COLO668 (cell line): ENCODE measurements around the gene EXOSC2.

Source experiments
- DNase-seq: peaks from one replicate; lab custom pipeline; 2025; ENCODE audit not compliant: unreplicated experiment; lab: John Stamatoyannopoulos, UW

The EXOSC2 gene, protein sequence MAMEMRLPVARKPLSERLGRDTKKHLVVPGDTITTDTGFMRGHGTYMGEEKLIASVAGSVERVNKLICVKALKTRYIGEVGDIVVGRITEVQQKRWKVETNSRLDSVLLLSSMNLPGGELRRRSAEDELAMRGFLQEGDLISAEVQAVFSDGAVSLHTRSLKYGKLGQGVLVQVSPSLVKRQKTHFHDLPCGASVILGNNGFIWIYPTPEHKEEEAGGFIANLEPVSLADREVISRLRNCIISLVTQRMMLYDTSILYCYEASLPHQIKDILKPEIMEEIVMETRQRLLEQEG

DNA sequence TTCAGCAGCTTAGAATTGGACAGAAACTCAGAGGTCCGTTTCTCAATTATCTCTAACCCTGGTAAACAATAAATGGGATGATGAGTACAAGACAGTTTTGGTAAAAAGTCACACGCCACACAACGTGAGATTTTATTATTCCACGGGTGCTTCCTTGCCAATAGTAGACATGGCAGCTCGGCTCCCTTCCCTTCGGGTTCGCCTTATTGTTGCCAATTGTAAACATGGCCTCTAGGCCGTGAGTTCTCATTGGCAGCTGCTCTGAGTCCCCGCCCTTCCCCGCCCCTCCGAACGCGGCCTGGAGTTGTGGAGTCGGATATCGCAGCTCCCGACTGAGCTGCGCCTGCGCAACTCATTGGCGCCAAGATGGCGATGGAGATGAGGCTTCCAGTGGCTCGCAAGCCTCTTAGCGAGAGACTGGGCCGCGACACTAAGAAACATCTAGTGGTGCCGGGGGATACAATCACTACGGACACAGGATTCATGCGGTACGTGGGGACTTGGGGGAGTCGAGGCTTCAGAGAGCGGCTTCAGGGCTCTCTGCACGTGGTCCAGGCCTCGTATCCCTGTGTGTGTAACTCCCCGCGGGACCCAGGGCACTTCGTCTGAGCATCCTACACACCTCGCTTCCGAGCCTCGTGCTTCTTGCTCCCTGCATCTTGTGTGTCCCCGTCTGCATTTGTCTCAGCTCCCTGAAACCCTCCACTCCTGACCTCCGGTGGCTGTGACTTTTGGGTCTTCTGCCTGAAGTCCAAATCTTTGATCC, at the start of gene EXOSC2:
TSS of gene EXOSC2 (plus strand) at position 355 of the 766 bp plus-strand sequence. CDS start at position 367, 12 bp downstream.
- DNase-seq = peak; percentile 97

DNA sequence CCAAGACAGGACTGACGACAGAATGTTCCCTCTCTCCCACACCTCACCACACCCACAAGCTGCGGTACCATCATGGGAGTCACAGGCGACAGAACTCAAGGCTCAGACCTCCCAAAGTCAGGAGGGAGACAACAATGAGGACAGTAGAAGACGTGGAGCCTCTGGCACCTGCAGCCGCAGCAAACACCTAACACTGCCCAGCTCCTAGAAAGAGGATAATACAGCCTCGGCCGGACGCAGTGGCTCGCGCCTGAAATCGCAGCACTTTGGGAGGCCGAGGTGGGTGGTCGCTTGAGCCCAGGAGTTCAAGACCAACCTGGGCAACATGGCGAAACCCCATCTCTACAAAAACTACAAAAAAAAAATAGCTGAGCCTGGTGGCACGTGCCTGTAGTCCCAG, 42.4 kb upstream of the EXOSC2 start:
- DNase-seq = no peak

DNA sequence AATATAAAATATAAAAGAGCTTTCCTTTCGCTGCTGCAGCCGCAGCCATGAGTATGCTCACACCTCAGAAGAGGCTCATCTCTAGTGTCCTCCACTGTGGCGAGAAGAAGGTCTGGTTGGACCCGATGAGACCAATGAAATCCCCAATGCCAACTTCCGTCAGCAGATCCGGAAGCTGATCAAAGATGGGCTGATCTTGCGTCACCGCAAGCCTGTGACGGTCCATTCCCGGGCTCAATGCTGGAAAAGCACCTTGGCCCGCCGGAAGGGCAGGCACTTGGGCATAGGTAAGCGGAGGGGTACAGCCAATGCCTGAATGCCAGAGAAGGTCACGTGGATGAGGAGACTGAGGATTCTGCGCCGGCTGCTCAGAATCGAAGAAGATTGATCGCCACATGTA, 41.8 kb upstream of the EXOSC2 start:
- DNase-seq = no peak

DNA sequence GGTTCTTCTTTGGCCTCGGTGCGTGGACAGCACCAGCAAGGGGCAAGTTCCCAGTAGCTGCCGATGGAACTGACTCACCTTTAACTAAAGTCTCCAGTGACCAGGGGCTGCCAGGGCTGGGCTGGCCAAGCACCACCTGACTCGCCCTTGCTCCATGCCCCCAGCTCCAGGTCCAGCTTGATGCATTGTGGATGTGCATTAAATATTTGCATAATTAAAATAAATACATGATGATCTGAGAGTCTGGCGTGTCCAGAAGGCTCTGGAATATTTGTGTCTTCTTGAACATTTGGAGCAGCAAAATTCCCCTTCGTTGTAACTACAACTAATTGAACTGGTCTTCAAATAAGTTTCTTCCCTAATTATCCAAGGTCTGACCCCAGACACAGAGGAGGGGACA, 38.7 kb upstream of the EXOSC2 start:
- DNase-seq = no peak

DNA sequence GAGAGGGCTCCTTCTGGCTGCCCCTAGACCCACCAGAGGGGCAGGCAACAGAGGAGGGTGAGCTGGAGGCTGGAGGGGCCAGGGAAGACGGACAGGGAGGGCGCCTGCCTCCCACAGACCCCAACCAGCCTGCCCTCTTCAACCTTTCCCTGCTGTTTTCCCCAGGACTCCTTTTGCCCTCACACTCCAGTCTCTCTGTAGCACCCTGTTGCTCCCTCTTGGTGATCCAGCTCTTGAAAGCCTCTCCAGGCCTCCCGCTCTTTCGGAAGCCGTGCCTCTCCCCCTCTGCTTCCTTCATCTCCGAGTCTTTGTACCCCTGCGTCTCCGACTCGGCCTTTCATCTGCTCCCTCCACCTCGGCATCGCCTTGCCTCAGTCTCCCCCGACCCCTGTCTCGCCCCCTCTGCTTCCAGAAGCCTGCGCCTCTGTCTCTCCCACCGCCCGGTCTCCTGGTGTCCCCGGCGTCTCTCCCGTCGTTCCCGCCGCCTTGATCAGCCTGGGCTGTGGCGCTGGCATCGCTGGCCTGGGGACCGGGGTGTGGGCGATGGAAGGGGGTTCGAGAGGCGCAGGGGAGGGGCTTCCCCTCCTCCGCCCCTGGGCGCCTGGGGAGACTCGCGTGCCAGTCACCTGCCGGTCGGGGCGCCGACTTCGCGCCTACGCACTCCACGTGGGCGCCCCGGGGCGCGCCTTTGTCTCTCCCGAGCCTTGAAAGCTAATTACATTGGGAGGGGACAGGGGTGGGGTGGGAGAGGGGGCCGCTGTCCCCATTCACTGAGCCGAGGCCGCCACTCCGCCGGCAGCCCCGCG, 34.5 kb upstream of the EXOSC2 start:
- DNase-seq = no peak

DNA sequence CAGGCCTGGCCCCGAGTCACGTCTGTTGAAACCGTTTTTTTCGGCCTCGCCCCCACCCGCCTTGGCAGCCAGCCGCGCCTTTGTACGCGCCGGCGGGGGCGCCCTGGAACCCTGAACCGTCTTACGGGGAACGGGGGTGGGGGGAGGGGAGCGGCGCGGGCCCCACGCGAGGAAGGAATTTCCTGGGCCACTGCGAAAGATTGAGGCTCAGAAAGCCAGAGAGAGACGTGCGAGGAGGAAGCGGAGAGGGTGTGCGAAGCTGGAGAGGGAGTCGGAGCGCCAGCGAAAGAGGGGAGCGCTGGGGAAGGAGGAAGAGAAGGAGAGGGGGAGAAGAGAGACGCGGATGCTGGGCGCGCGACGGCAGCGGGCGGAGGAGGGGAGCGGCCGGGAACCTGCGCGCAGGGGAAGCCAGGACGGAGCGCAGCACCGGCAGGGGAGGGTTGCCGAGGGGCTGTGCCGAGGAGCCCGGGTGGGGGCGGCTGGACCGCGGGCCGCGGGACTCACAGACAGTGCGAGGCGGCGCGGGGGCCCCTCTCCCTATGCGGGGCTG, 33.8 kb upstream of the EXOSC2 start:
- no peak for DNase-seq

DNA sequence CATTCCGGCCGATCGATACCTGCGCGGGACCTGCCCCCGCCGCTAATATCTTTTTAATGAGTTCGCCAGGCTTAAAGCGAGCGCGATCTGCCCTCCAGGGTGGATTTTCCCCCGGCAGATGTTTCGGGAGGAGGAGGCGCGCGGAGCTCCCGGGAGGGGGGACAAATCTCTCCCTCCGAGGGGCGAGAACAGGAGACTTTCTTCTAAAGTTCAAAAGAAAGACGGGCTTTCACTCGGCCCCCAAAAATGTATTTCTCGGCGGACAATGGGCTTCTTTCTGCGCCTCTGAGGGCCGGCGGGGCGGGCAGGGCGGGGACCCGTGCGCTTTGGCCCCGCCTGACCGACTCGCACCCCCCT, 33.3 kb upstream of the EXOSC2 start:
- DNase-seq = no peak

DNA sequence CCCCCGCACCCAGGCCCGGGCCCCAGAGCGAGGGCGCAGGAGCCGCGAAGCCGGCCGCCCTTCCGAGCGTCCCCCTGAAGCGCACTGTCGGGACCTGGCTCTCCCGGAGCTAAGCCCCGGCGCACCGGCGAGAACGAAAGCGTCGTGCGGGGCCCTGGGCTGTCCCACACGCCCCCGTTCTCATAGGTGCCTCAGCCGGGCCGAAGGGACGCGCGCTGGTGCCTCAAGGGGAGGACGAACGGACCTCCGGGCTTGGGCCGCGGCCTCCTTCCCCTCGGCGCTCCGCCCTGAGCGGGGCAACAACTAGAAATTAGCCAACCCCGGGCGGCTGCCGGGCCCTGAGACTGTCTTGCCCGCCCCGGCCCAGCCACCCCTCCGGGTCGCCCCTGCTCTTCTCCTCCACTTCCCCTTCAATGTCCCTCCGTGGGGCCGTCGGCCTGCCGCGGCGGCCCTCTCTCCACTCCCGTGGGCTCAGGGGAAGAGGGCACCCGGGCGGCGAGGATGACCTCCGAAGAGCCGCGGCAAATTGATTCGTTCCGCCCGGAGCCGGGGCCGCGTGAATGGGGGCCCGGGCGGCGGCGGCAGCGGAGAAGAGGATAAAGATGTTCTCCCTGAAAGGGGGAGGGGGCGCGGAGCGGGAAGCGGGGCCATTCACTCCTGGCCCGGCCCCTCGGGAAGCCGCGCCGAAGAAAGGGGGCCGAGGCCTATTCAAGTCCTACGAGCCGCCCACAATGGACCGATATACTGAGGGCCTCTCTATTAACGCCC, 32.7 kb upstream of the EXOSC2 start:
- DNase-seq = no peak

DNA sequence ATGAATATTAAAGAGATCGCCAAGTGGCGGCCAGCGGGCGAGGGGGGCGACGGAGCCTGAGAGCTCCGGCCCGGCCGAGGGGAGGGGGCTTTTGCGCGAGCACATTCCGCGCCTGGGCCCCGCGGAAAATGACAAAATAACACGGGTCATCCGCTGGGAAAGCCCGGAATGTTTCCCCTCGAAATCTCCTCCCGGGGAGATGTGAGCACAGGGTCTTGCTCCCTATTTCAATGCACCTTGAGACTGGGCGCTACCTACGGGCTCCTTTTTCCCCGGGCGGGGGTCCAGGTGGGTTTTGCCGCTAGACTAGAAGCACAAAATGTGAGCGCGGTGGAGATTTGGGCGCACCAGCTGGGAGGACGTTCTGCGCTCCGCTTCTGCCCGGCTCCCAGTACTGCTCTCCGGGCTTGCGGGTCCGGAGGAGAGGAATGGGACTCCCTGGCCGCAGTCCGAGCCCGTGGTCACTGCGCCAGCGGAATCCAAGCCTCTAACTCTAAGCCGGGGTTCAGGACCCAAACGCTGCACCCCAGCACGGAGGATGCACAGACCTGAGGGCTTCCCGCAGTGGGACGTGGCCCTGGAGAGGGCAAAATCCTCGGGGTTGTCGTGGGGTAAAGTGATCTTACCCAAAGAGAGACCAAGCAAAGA, 32.0 kb upstream of the EXOSC2 start:
- DNase-seq = no peak

DNA sequence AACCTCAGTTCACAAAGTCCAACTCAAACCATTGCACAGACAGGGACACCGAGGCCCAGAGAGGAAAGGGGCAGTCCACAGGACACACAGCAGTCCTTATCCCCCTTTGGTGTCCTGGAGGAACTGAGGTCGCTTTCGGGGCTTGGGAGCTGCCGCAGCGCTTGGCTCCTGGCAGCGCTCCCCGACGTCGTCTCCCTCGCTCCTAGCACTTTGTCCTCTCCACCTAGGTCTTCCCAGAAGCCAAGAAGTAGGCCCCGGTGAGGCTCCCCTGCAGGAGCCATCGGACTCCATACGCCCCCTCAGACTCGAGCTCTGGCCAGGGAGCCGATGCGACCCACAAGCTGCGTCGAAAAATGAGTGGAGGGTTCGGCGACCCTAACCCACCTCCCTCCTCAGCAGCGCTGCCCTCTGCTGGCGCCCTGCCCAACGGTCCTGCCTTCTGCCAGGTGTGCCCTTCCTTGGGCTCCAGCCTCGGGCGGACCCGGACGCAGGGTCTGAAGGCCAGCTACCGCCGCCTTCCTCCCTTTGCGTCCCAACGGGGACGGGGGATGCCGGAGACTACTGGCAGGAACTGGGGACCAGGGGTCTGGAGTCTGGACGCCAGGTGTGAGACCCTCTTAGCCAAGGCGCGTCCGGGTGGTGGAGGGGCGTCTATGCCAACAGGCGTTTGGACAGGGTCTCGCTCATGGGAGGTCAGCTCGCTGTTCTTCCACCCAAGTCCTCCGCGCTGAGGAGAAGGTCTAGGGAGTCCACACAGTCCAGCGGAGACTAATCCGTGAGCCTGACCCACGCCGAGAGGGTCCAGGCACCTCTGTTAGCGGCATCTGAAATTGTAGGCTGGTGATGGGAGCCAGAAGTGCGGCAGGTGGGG, 31.2 kb upstream of the EXOSC2 start:
- no peak for DNase-seq

DNA sequence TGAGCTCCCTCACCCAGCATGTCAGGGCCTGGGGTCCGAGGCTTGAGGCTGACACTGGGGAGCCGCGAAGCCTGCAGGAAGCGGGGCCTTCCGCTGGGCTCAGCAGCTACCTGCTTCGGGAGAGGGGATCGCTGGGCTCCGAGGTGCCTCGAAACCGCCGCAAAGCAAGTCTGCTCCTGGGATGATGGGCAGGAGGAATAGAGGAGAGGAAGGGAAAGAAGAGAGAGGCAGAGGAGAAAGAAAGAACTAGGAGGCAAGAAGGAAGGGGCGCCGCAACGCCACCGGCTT, 30.7 kb upstream of the EXOSC2 start:
- no peak for DNase-seq

DNA sequence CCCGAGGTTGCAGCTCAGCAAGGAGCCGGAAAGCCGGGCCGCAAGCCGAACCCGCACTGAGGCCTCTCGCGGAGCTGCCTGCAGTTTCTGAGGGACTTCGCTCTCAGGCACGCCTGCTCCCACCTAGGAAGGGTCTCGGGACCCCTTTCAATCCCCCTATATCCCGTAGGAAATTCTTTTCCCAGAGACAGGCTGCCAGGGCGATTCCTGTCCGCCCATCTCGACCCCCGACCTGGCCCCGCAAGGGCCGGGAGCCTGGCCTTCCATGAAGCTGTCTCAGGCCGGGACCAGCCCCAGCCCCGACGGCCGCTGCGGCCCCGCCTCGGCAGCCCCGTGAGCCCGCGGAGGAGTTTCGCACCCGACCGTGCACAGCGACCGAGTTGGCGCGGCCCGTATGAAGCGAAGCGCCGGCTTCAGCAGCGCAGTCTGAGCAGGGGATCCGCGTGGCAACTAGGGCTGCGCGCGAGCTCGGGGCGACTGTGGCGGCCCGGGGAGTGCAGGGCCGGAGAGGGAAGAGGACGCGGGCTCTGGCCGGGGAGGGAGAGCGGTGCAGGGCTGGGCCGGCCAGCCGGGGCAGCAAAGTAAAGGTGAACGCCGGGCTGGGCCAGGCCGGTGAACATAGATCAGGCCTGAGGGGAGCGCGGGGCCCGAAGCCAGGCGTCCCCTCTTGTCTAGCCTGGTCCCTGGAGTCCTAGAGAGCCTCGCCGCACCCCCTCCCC, 30.2 kb upstream of the EXOSC2 start:
- no peak for DNase-seq

DNA sequence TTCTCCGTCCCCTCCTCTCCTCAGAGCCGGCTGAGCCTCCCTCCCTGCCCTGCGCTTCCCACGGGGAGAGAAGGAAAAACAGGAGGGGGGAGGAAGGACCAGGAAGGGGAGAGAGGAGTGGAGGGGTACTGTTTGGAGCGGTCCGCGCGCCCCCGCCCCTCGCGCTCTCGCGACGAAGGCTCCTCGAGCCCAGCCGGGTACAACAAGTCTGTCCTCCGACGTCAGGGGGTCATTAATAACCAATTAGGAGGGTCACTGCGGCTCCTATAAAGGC, 29.7 kb upstream of the EXOSC2 start:
- no peak for DNase-seq

DNA sequence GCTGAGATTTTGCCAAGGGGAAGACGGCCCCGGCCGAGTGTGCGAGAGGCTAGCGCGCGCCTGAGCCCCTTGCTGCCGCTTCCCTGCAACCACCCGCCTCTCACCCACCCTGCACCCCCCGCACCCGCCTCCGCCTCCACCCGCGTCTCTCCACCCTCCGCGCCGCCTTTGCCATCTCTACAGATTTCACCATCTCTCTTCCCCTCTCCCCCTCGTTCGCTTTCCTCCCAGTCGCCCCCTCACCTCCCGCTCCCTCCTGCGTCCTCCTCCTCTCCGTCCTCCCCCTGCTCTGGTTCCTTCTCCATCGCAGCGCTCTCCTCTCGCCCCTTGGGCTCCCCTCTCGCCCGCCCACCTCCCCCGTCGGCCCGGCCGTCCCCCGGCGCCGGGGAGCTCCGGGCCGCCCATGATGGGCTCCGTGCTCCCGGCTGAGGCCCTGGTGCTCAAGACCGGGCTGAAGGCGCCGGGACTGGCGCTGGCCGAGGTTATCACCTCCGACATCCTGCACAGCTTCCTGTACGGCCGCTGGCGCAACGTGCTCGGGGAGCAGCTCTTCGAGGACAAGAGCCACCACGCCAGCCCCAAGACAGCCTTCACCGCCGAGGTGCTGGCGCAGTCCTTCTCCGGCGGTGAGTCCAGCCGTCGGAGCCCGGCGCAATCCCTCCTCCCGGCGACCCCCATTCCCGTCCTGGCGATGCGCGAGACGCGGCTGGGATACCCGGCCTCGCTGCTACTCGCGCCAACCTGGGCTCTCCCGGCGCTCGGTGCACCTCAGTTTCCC, 29.1 kb upstream of the EXOSC2 start, which contains the start of gene PRDM12:
TSS of gene PRDM12 (plus strand) at position 344 of the 778 bp plus-strand sequence. CDS start at position 404, 60 bp downstream.
- DNase-seq = no peak

DNA sequence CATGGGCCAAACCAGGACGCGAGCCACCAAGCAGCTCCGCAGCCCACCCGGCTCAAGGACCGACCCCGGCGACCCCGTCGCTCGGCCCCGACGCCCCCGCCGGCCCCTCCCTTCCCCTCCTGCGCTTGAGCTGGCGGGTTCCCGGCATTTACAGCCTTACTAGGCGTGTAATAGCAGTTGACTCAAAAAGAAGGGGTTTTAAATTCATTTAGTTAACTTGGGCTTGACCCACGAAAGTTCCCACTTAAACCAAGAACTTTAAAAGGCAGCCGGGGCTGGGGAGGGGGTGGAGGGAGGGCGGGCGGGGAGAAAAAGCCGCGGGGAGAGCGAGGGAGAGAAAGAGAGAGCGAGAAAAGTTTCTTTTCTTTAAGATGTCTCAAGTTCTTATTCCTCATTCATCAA, 28.6 kb upstream of the EXOSC2 start:
- no peak for DNase-seq

DNA sequence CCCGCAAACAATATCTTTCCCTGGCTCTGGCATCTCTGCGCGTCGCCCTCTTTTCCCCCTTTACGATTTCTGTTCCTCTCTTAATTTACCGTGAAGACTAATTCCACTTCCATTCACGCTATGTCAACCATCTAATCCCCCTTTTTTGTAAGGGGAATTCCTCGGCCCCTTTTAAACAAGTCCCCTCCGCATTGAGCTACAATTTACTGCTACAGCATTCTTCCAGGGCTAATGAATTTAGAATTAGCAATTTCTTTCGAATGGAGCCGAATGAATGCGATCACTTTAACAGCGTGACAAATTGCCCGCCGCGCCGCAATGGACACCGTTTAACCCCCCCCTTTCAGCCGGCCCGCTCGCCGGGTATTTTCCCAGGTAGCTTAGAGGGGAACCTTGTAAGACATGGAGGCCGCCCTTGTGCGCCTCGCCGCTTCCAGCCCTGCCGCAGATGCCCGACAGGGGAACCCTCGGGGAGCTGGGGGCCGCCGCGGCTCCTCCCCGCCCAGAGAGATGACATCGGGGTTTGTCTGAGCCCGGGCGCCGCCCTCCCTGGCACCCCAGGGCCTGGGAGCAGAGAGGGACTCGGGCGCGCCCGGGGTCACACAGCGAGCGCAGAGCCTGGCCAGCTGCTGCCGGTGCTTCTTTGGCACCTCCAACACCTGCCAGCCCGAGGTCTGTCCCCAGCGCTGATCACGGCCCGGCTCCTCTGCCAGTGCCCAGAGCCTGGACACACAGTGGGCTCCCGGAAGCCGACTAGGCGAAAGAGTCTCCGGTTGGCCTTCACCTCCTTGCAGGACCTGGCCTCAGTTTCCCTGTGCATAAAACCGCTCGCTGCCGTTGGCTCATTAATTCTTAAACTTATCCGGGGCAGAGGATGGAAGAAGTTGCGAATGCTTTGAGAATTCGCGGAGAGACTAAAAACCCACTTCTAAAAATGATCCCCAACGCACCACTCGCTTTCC, 27.9 kb upstream of the EXOSC2 start:
- DNase-seq = peak; percentile 14
